GM21367 (cell line): Measurements from ENCODE around the gene RALGPS2.
"Not testable (repeated sequence)": the region's sequence is repeated elsewhere in the genome, so short reads cannot be mapped to it uniquely, and the experiment has no call there.

ENCODE experiments used
- ATAC-seq: cut with Tn5 transposase; IDR thresholded peaks from one replicate; pipeline ENCODE4 v1.9.1; 2021; ENCODE audit not compliant: unreplicated experiment

The RALGPS2 gene

DNA sequence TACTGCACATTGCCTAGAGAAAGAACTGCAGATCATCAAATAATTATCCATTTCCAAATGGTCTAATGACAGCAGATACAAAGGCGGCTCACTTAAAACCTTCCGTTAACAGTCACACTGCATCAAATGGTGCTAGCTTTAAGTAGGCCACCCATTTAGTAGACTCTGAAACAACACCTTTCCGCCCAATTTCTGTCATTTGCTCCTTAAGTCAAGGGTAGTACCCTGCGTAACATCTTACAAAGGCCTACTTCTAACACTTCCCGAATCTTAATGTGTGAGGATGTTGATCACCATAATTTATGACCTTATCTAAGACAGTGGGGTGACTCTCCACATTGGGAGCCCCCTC is 692 bp upstream of the RALGPS2 start:
- ATAC-seq, result no peak

DNA sequence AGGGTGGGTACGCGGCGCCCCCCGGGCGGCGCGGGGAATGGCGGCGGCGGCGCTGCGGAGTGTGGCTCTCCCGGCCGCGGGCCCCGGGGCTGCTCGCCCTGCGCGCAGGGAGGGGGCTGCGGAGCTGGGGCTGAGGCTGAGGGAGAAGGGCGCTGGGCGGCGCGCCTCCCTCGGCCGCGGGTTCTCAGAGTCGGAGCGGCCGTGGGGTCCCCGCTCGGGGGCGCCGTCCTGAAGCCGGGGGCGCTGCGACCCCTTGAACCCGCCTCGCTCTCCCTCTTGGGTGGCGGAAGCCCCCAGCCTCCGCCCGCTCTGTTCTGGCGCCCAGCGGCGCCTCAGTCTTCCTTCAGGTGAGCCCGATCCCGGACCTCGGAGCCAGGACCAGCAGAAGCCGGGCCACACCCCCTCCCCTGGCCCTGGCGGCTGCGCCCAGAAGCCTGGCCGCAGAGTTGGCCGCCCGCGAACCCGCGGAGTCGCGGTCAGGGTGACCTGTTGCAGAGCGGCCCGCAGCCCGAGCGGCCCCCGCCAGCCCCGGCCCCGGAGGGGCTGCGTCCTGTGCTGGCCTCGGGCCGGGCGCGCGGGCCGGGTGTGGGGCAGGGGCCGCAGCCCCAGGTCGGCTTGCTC is 532 bp downstream of the RALGPS2 start:
- ATAC-seq, result peak; percentile 28

DNA sequence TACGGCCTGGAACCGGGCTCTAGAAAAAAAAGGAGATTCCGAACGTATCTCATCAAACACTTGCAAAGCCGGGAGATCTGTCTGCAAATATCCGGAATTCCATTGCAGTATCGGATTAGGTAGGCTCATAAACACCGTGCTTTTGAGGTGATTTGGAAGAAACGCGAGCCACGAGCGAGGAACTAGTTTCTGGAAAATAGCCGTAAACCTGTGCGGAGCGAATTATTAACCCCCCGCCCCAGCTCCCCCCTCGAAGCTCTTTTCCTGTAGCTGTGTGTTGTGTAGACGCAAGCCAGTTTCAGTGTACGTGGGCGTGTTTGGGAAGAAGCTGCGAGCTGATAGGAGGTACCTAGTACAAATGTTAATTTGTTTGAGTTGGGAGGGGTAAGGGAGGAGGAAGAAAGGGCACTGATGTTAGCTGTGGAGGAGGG is 1.1 kb downstream of the RALGPS2 start:
- ATAC-seq, result peak; percentile 79

- ATAC-seq, result no peak
Measured at GRCh38 chr1:178726545-178726944, 1.5 kb downstream of the RALGPS2 start.

GRCh38 chr1:178727014-178727895 is 2.2 kb downstream of the RALGPS2 start:
- ATAC-seq, result no peak

DNA sequence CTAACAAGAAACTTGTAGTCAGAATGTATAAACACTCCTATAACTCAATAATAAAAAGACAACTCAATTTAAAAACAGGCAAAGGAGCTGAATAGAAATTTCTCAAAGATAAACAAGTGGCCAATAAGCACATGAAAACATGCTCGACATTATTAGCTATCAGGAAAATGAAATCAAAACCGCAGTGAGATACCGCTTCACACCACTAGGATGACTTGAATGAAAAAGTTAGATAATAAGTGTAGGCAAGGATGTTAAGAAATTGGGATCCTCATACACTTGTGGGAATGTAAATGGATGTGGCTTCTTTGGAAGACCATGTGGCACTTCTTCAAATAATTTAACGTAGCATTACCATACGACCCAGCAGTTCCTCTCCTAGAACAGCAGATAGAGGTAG is 8.9 kb downstream of the RALGPS2 start:
- no peak for ATAC-seq

DNA sequence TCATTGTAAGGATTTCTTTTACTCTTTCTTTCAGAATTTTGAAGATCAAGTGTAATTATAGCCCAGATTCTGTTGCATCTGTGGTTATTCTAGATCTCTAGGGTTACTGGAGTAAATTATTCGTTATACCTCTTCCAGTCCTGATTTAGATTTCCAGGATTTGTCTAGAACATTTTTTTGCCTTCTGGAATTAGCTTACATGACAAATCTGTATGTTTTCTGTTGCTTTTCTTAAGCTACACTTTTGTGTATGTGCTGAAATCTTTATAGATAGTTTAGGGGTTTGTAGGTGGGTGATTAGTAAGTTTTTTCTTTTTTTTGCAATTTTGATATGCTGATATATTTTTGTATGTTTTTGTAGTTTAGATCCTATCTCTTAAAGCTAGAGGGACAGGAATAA is 13.7 kb downstream of the RALGPS2 start:
- ATAC-seq, result no peak

DNA sequence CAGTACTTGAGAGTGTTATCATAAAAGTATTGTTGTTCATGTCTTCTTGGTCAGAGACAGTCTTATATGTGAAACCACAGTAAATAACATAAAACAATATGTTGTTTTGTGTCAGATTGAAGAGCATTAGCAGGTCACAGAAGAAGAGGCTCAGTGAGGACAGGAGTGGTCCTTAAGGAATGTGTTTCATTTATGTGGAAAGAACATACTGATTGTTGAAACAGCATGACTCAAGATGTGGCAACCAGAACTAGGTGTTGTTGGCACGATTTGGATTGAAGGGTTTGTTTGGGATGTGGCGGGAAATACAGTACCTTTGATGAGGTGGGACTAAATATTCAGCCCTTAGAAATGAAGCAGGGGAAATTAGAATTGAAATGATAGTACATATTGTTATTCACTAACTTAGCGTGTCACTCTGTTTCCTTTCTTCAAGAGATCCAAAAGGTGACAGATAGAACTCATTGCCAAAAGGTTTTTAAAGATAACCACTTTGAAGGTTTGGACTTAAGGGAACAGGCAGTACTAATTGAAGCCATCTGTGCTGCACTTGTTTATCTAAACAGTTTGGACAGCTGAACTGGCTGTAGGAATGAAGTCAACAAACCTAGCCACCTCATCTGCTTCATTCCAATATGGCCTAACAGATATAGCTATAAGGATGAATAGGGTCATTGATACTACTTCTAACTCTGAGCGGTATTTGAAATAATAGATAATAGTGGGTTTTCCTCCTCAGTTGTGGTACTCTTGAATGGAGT is 14.4 kb downstream of the RALGPS2 start:
- ATAC-seq, result no peak

DNA sequence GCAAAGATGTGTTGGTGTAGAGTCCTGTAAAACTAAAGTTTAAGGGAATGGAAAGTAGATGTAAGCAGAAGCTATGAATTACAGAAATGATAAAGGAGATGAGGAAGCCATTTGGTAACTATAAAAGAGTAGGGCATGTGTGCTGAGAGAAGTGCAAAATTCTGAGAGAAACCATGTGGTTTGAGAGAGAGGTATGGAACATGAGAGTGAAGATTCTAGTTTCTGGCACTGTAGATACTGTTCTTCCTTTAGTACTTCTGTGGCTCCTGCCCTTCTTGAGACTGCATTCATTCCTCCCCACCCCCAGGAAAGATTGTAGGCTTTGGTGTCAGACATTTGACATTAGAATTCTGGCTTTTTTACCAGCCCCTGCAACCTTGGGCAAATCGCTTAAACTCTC is 15.4 kb downstream of the RALGPS2 start:
- ATAC-seq, result no peak

GRCh38 chr1:178740924-178741323 is 15.9 kb downstream of the RALGPS2 start:
- ATAC-seq, result no peak

GRCh38 chr1:178743801-178744200 is 18.8 kb downstream of the RALGPS2 start:
- ATAC-seq, result no peak

- ATAC-seq, result no peak
Measured at GRCh38 chr1:178745260-178745659, 20.2 kb downstream of the RALGPS2 start.

GRCh38 chr1:178746345-178746744 is 21.3 kb downstream of the RALGPS2 start:
- ATAC-seq, result no peak

- not testable (repeated sequence) for ATAC-seq
Measured at GRCh38 chr1:178747361-178747760, 22.3 kb downstream of the RALGPS2 start.

- no peak for ATAC-seq
Measured at GRCh38 chr1:178749581-178750166, 24.6 kb downstream of the RALGPS2 start.

DNA sequence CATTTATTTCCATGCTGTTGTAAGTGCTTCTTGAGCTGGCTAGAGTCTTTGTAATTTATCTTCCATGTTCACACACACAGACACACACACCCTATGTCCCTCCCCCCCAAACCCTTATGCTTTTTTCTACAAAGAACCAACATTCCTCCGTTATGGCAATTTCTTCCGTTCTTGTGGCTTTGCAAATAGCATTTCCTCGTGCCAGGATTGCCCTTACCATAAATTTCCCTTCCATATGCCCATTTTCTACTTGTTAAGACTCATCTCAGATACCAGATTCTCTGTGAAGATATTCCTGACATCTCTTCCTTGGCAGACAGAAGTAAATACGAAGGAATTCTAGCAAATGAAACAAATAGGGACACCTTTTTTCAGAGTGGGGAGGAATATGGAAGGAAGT is 26.0 kb downstream of the RALGPS2 start:
- ATAC-seq, result no peak

- no peak for ATAC-seq
Measured at GRCh38 chr1:178752891-178753290, 27.8 kb downstream of the RALGPS2 start.

DNA sequence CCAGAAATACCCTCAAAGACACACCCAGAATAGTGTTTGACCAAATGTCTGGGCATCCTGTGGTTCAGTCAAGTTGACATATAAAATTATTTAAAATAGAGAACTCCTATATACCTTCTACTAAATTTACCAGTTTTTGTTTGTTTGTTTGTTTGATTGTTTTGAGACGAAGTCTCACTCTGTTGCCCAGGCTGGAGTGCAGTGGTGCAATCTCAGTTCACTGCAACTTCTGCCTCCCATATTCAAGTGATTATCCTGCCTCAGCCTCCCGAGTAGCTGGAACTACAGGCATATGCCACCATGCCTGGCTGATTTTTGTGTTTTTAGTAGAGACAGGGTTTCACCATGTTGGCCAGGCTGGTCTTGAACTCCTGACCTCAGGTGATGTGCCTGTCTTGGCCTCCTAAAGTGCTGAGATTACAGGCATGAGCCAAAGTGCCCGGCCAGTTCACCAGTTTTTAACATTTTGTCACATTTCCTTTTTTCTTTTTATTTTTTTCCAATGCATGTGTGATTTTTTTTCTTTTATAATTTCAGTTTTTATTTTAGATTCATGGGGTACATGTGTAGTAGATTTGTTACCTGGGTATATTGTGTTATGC is 29.7 kb downstream of the RALGPS2 start:
- not testable (repeated sequence) for ATAC-seq

- no peak for ATAC-seq
Measured at GRCh38 chr1:178768423-178768822, 43.4 kb downstream of the RALGPS2 start.

DNA sequence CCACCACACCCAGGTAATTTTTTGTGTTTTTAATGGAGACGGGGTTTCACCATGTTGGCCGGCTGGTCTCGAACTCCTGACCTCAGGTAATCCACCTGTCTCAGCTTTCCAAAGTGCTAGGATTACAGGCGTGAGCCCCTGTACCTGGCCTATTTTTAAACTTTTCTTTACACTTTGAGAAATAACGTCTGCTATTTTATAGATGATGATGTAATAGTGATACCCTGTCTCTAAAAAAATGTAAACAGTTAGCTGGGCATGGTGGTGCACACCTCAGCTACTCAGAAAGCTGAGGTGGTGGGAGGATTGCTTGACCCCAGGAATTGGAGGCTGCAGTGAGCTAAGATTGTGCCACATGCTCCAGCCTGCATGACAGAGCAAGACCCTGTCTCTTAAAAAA is 47.9 kb downstream of the RALGPS2 start:
- no peak for ATAC-seq

DNA sequence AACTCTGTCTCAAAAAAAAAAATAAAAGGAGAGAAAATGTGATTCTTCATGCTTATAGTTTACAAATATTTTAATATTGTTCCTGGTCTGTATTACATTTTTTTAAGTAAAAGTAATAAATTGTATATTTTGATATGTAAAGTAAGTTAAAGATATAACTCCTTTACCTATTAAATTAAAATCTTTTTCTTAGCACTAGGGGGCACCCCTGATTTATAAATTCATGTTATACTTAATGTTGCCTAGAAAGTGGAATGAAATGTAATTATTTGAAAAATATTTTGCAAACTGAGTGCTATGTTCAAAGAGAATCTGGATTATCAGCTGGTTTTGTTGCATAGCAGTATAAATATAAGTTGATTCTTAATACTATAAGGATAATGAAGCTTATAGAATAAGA is 49.2 kb downstream of the RALGPS2 start:
- ATAC-seq, result no peak
